H9 (cell line): ENCODE results near the gene BBS4. TPM values are rescaled to one million over a fixed set of nuclear protein-coding genes. Genes with fewer than 3 reads are reported as not detected.
"Not testable (repeated sequence)": the region's sequence is repeated elsewhere in the genome, so short reads cannot be mapped to it uniquely, and the experiment has no call there.

Experiments
- DNase-seq: peaks from one replicate; pipeline ENCODE4 v3.0.0-alpha.2; 2017
- H2AFZ ChIP-seq: one replicate; pipeline ENCODE4 v1.6.1; 2013; ENCODE audit warnings: mild to moderate bottlenecking, low read length, control low read depth, moderate library complexity
- H2AK5ac ChIP-seq: 2 replicates; pipeline ENCODE4 v1.6.1; 2013; ENCODE audit warnings: low read length, control low read depth, mixed read lengths; ENCODE audit not compliant: insufficient read length
- H2BK120ac ChIP-seq: one replicate; pipeline ENCODE4 v1.6.1; 2013; ENCODE audit warnings: low read depth, mild to moderate bottlenecking, low read length, control low read depth, inconsistent platforms; ENCODE audit not compliant: poor library complexity, severe bottlenecking
- H2BK12ac ChIP-seq: 2 replicates; pipeline ENCODE4 v1.6.1; 2013; ENCODE audit warnings: low read length, control low read depth, mixed read lengths, low read depth; ENCODE audit not compliant: insufficient read length
- H2BK15ac ChIP-seq: 2 replicates; pipeline ENCODE4 v1.6.1; 2013; ENCODE audit warnings: low read depth, low read length, control low read depth
- H2BK20ac ChIP-seq: one replicate; pipeline ENCODE4 v1.6.1; 2013; ENCODE audit warnings: low read depth, mild to moderate bottlenecking, low read length, control low read depth, inconsistent platforms; ENCODE audit not compliant: poor library complexity, severe bottlenecking
- H2BK5ac ChIP-seq: 2 replicates; pipeline ENCODE4 v1.6.1; 2013; ENCODE audit warnings: low read length, control low read depth, mixed read lengths; ENCODE audit not compliant: insufficient read length
- H3K14ac ChIP-seq: 2 replicates; pipeline ENCODE4 v1.6.1; 2013; ENCODE audit warnings: low read length, control low read depth; ENCODE audit not compliant: insufficient read depth
- H3K18ac ChIP-seq: 2 replicates; pipeline ENCODE4 v1.6.1; 2013; ENCODE audit warnings: low read depth, mild to moderate bottlenecking, mixed read lengths, low read length, control low read depth; ENCODE audit not compliant: insufficient read length
- H3K23ac ChIP-seq: 2 replicates; pipeline ENCODE4 v1.6.1; 2013; ENCODE audit warnings: low read length, control low read depth, mixed read lengths, low read depth; ENCODE audit not compliant: insufficient read length
- H3K23me2 ChIP-seq: 2 replicates; pipeline ENCODE4 v1.6.1; 2013; ENCODE audit warnings: low read depth, mild to moderate bottlenecking, mixed read lengths, low read length, control low read depth; ENCODE audit not compliant: insufficient read length, poor library complexity, severe bottlenecking
- H3K27ac ChIP-seq: 2 replicates; pipeline ENCODE4 v1.5.1; 2013; ENCODE audit warnings: low read length, control low read depth, mixed read lengths, low read depth; ENCODE audit not compliant: insufficient read length
- H3K27me3 ChIP-seq: 2 replicates; pipeline ENCODE4 v1.6.1; 2013; ENCODE audit warnings: low read length, control low read depth, inconsistent platforms; ENCODE audit not compliant: insufficient read depth
- H3K4ac ChIP-seq: 2 replicates; pipeline ENCODE4 v1.6.1; 2013; ENCODE audit warnings: low read depth, mild to moderate bottlenecking, control low read depth, inconsistent platforms, low read length, moderate library complexity
- H3K4me1 ChIP-seq: 2 replicates; pipeline ENCODE4 v1.6.1; 2013; ENCODE audit warnings: low read length, control low read depth, inconsistent platforms; ENCODE audit not compliant: insufficient read depth
- H3K4me2 ChIP-seq: 2 replicates; pipeline ENCODE4 v1.6.1; 2013; ENCODE audit warnings: low read length, control low read depth, mixed read lengths; ENCODE audit not compliant: insufficient read length, insufficient read depth
- H3K56ac ChIP-seq: 2 replicates; pipeline ENCODE4 v1.6.1; 2013; ENCODE audit warnings: low read depth, mild to moderate bottlenecking, mixed read lengths, low read length, control low read depth; ENCODE audit not compliant: insufficient read length
- H3K79me1 ChIP-seq: 2 replicates; pipeline ENCODE4 v1.6.1; 2013; ENCODE audit warnings: low read depth, mild to moderate bottlenecking, moderate library complexity, low read length, control low read depth, inconsistent platforms; ENCODE audit not compliant: insufficient read depth, poor library complexity, severe bottlenecking
- H3K79me2 ChIP-seq: 2 replicates; pipeline ENCODE4 v1.6.1; 2013; ENCODE audit warnings: low read length, control low read depth, inconsistent platforms; ENCODE audit not compliant: insufficient read depth
- H3K9ac ChIP-seq: 2 replicates; pipeline ENCODE4 v1.6.1; 2013; ENCODE audit warnings: low read length, control low read depth, mixed read lengths; ENCODE audit not compliant: insufficient read length; ENCODE audit errors: extremely low read depth
- H3K9me3 ChIP-seq: one replicate; pipeline ENCODE4 v1.6.1; 2013; ENCODE audit warnings: low read depth, low read length, inconsistent platforms; ENCODE audit not compliant: control insufficient read depth
- H3T11ph ChIP-seq: one replicate; pipeline ENCODE4 v1.6.1; 2013; ENCODE audit warnings: mild to moderate bottlenecking, low read length, control low read depth, inconsistent platforms
- H4K20me1 ChIP-seq: one replicate; pipeline ENCODE4 v1.6.1; 2013; ENCODE audit not compliant: control insufficient read depth, insufficient read length, insufficient read depth
- H4K5ac ChIP-seq: 2 replicates; pipeline ENCODE4 v1.6.1; 2013; ENCODE audit warnings: low read depth, mild to moderate bottlenecking, mixed read lengths, low read length, control low read depth; ENCODE audit not compliant: insufficient read length
- H4K8ac ChIP-seq: replicated peaks from 2 replicates; pipeline ENCODE4 v1.6.1; 2013; ENCODE audit warnings: low read length, control low read depth, mixed read lengths, low read depth; ENCODE audit not compliant: insufficient read length
- H4K91ac ChIP-seq: 2 replicates; pipeline ENCODE4 v1.6.1; 2013; ENCODE audit warnings: low read depth, mild to moderate bottlenecking, moderate library complexity, mixed read lengths, low read length, control low read depth; ENCODE audit not compliant: insufficient read length
- H3K27ac Mint-ChIP-seq, 3 experiments: 2 replicates in 2 of 3; 3 replicates in 1 of 3; pipeline ENCODE4 v1.8.0; 2020 to 2021; ENCODE audit warnings: mixed read lengths in 3 of 3, mild to moderate bottlenecking in 1 of 3, moderate library complexity in 1 of 3
- H3K27me3 Mint-ChIP-seq: 2 replicates; pipeline ENCODE4 v1.8.0; 2021; ENCODE audit warnings: low read depth, mild to moderate bottlenecking, moderate library complexity, mixed read lengths
- H3K36me3 Mint-ChIP-seq, 3 experiments: 2 replicates in 2 of 3; 3 replicates in 1 of 3; pipeline ENCODE4 v1.8.0; 2020 to 2021; ENCODE audit warnings: low read depth in 3 of 3, mixed read lengths in 3 of 3; ENCODE audit not compliant: insufficient read depth in 1 of 3
- H3K4me1 Mint-ChIP-seq, 2 experiments: 2 replicates each; pipeline ENCODE4 v1.8.0; 2020; ENCODE audit warnings: mixed read lengths in 2 of 2
- H3K4me3 Mint-ChIP-seq, 2 experiments: 2 replicates in 1 of 2; 3 replicates in 1 of 2; pipeline ENCODE4 v1.8.0; 2020 to 2021; ENCODE audit warnings: mild to moderate bottlenecking in 2 of 2, mixed read lengths in 2 of 2, moderate library complexity in 1 of 2
- H3K9me3 Mint-ChIP-seq, 2 experiments: 2 replicates in 1 of 2; 3 replicates in 1 of 2; pipeline ENCODE4 v1.8.0; 2020; ENCODE audit warnings: mild to moderate bottlenecking in 2 of 2, mixed read lengths in 2 of 2, moderate library complexity in 1 of 2
- WGBS: extraction: QIAGEN DNeasy Blood & Tissue Kit; methylation state at CpG from one replicate; pipeline ENCODE4 v1.1.7; 2013; ENCODE audit warnings: missing lambda C conversion rate, low lambda C conversion rate, mixed read lengths; ENCODE audit not compliant: insufficient read length; ENCODE audit errors: extremely low coverage; 5-methylcytosine and 5-hydroxymethylcytosine counted together
- total RNA-seq: library from RNA; stranded (reverse); gene quantifications from 2 replicates; pipeline ENCODE4 v1.2.1, GENCODE V29; 2021
- TF ChIP-seq, protein P1 (sequence below): fragments of 200-600 bp; sonication (generic); conservative IDR thresholded peaks from 3 replicates; pipeline ENCODE4 v1.8.0; 2021; ENCODE audit warnings: antibody characterized with exemption, mild to moderate bottlenecking

BBS4 gene
- total RNA-seq, 1 experiment from 2014 or later: 27.3 TPM

DNA sequence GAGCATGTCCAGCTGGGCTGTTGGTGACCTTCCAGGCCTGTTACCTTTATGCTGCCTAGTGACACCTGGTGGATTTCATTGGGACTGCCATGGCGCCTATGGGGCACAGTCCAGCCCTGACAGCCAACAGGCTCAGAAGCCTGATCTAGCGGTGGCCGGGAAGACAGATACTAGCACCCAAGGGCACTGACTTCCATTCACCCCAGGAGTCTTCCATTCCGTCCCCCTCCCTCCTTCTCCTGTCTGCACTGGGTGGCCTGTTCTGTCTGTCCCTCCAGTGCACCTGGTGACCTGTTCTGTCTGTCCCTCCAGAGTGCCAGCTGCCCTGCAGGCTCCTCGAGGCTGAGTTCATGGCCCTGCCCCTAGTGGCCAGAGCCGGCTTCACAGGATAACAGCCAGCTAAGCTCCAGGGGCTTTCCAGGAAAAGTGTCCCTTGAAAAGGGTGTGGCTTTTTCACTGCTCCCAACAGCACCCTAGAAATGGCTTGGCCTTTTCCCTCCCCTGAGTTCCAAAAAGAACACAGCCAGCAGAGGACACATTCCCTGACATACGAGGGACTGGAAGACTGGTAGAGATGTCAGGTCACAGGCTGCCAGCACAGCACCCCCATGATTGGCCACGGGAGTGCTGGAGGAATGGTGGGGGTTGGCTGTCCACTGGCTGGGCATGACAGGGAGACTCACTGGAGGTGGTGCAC, 15.2 kb upstream of the BBS4 start:
- Histone ChIP-seq H3K4me2 (peak overlapping the region; percentile 82), H3K27ac (peak overlapping the region; percentile 22), H2AFZ (peak overlapping the region; percentile 76)
- H4K20me1 ChIP-seq, H2AK5ac ChIP-seq, H2BK120ac ChIP-seq, H4K8ac ChIP-seq, H3K27me3 ChIP-seq, H3K27me3 Mint-ChIP-seq, H3T11ph ChIP-seq, H3K4ac ChIP-seq, H3K9me3 ChIP-seq, H3K9ac ChIP-seq, H4K5ac ChIP-seq, H2BK12ac ChIP-seq, H3K23me2 ChIP-seq, H2BK20ac ChIP-seq, H3K79me2 ChIP-seq, H3K4me1 ChIP-seq, H3K9me3 Mint-ChIP-seq, H3K56ac ChIP-seq, H3K36me3 Mint-ChIP-seq, H3K79me1 ChIP-seq, H2BK15ac ChIP-seq, H2BK5ac ChIP-seq, H4K91ac ChIP-seq, H3K18ac ChIP-seq, H3K23ac ChIP-seq, H3K14ac ChIP-seq: not testable (repeated sequence)
- peak; percentile 93 for DNase-seq
- peak overlapping the region; percentile 80 to 96 (median 96) for H3K27ac Mint-ChIP-seq
- H3K4me3 Mint-ChIP-seq: peak overlapping the region; percentile 70 to 76
- peaks cover 13 to 20% of the 10 kb centered on the region in 2 experiments for H3K4me1 Mint-ChIP-seq
- TF ChIP-seq, protein P1, sequence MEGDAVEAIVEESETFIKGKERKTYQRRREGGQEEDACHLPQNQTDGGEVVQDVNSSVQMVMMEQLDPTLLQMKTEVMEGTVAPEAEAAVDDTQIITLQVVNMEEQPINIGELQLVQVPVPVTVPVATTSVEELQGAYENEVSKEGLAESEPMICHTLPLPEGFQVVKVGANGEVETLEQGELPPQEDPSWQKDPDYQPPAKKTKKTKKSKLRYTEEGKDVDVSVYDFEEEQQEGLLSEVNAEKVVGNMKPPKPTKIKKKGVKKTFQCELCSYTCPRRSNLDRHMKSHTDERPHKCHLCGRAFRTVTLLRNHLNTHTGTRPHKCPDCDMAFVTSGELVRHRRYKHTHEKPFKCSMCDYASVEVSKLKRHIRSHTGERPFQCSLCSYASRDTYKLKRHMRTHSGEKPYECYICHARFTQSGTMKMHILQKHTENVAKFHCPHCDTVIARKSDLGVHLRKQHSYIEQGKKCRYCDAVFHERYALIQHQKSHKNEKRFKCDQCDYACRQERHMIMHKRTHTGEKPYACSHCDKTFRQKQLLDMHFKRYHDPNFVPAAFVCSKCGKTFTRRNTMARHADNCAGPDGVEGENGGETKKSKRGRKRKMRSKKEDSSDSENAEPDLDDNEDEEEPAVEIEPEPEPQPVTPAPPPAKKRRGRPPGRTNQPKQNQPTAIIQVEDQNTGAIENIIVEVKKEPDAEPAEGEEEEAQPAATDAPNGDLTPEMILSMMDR: peak; percentile 75
- WGBS: no CpG with 5 or more reads among the region's 8 CpGs
